GM18519 (cell line): ENCODE data around the gene SEMA6D.
"Not testable (repeated sequence)": the region's sequence is repeated elsewhere in the genome, so short reads cannot be mapped to it uniquely, and the experiment has no call there.

Source experiments
- ATAC-seq: cut with Tn5 transposase; IDR thresholded peaks from one replicate; pipeline ENCODE4 v1.9.1; 2021; ENCODE audit warnings: mild to moderate bottlenecking, moderate library complexity; ENCODE audit not compliant: unreplicated experiment, low FRiP score

Gene SEMA6D

GRCh38 chr15:47715856-47716445, 1.4 kb upstream of the SEMA6D start:
- ATAC-seq = no peak

- ATAC-seq = no peak
Observed at GRCh38 chr15:47716516-47716915, 789 bp upstream of the SEMA6D start.

- no peak for ATAC-seq
Observed at GRCh38 chr15:47718497-47719437, 1.5 kb downstream of the SEMA6D start.

GRCh38 chr15:47719730-47720129, 2.4 kb downstream of the SEMA6D start:
- ATAC-seq = no peak

GRCh38 chr15:47720555-47720954, 3.2 kb downstream of the SEMA6D start:
- no peak for ATAC-seq

GRCh38 chr15:47721676-47722075, 4.4 kb downstream of the SEMA6D start:
- ATAC-seq = no peak

- ATAC-seq = no peak
Observed at GRCh38 chr15:47724346-47724745, 7.0 kb downstream of the SEMA6D start.

GRCh38 chr15:47725051-47725450, 7.7 kb downstream of the SEMA6D start:
- no peak for ATAC-seq

- no peak for ATAC-seq
Observed at GRCh38 chr15:47725906-47726305, 8.6 kb downstream of the SEMA6D start.

GRCh38 chr15:47726399-47726823, 9.1 kb downstream of the SEMA6D start:
- ATAC-seq = no peak

- ATAC-seq = no peak
Observed at GRCh38 chr15:47727137-47727536, 9.8 kb downstream of the SEMA6D start.

GRCh38 chr15:47727676-47728075, 10.4 kb downstream of the SEMA6D start:
- ATAC-seq = no peak

GRCh38 chr15:47728426-47728825, 11.1 kb downstream of the SEMA6D start:
- no peak for ATAC-seq

- ATAC-seq = no peak
Observed at GRCh38 chr15:47728886-47729285, 11.6 kb downstream of the SEMA6D start.

- ATAC-seq = no peak
Observed at GRCh38 chr15:47731230-47731629, 13.9 kb downstream of the SEMA6D start.

GRCh38 chr15:47732248-47732647, 14.9 kb downstream of the SEMA6D start:
- ATAC-seq = no peak

- ATAC-seq = no peak
Observed at GRCh38 chr15:47733085-47733484, 15.8 kb downstream of the SEMA6D start.

GRCh38 chr15:47736143-47736786, 19.0 kb downstream of the SEMA6D start:
- ATAC-seq = no peak

GRCh38 chr15:47737477-47737876, 20.2 kb downstream of the SEMA6D start:
- ATAC-seq = no peak

GRCh38 chr15:47738144-47738825, 21.0 kb downstream of the SEMA6D start:
- not testable (repeated sequence) for ATAC-seq

GRCh38 chr15:47741082-47741481, 23.8 kb downstream of the SEMA6D start:
- ATAC-seq = no peak
